Measurements from ENCODE around the gene EXOC1. TPM values are rescaled to one million over a fixed set of nuclear protein-coding genes. Genes with fewer than 3 reads are reported as not detected.
"Not testable (repeated sequence)": the region's sequence is repeated elsewhere in the genome, so short reads cannot be mapped to it uniquely, and the experiment has no call there.

EXOC1 gene
- total RNA-seq, 1 experiment from 2014 or later, result 12.0 TPM

DNA sequence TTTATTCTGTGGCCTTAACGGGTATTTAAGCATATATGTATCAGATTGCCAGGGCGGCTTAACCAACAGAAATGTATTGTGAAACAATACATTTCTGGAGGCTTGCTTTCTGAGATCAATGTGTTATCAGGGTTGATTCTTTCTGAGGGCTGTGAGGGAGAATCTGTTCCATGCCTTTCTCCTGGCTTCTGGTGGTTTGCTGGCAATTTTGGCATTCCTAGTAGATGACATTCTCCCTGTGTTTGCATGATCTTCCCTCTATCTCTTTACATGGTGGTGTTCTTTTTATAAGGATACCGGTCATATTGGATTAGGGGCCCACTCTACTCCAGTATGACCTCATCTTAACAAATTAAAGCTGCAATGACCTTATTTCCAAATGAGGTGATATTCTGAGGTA, 78.4 kb downstream of the EXOC1 start:
- BruUV-seq (replicated peaks), result no TSS peak
- intact Hi-C loops (cut with micrococcal nuclease; ENCODE audit: unreplicated experiment), result no loop called here
- Histone ChIP-seq H3K27me3 (replicated peaks; ENCODE audit: insufficient read depth, low read depth, low read length, poor library complexity) (no peaks in the 10 kb centered on the region), H3K27ac (ENCODE audit: low read depth, low read length, poor library complexity, severe bottlenecking) (no peak overlapping the region), H3K4me1 (ENCODE audit: insufficient read depth, low read length, poor library complexity, severe bottlenecking) (no peaks in the 10 kb centered on the region), H3K4me3 (ENCODE audit: low read depth, low read length, poor library complexity, severe bottlenecking) (no peak overlapping the region), H3K36me3 (ENCODE audit: insufficient read depth, low read length, poor library complexity, severe bottlenecking) (no peaks in the 10 kb centered on the region), H3K9me3 (ENCODE audit: low read depth, low read length, poor library complexity, severe bottlenecking) (no peaks in the 10 kb centered on the region)
- TF ChIP-seq EZH2 (IDR thresholded peaks at IDR 0.05; ENCODE audit: borderline replicate concordance, low read depth, low read length, poor library complexity, severe bottlenecking) (no peak), CTCF (conservative IDR thresholded peaks at IDR 0.05; ENCODE audit: low read depth, low read length) (no peak)
- ChIA-PET CTCF (no interaction called here), POLR2A (ENCODE audit: low non-redundant PET) (no interaction called here)
- DNase-seq (ENCODE audit: low spot score), result no peak

GRCh38 chr4:55932511-55932910, 79.1 kb downstream of the EXOC1 start:
- TF ChIP-seq CTCF (conservative IDR thresholded peaks at IDR 0.05; ENCODE audit: low read depth, low read length), result no peak
- no peak for TF ChIP-seq EZH2 (IDR thresholded peaks at IDR 0.05; ENCODE audit: borderline replicate concordance, low read depth, low read length, poor library complexity, severe bottlenecking)
- no peak overlapping the region for H3K4me3 ChIP-seq (ENCODE audit: low read depth, low read length, poor library complexity, severe bottlenecking)
- DNase-seq (ENCODE audit: low spot score), result no peak
- no TSS peak for BruUV-seq (replicated peaks)
- no peaks in the 10 kb centered on the region for H3K4me1 ChIP-seq (ENCODE audit: insufficient read depth, low read length, poor library complexity, severe bottlenecking)
- ChIA-PET CTCF (no interaction called here), POLR2A (ENCODE audit: low non-redundant PET) (no interaction called here)
- no peak overlapping the region for H3K27ac ChIP-seq (ENCODE audit: low read depth, low read length, poor library complexity, severe bottlenecking)
- H3K9me3 ChIP-seq (ENCODE audit: low read depth, low read length, poor library complexity, severe bottlenecking), result no peaks in the 10 kb centered on the region
- no peaks in the 10 kb centered on the region for H3K36me3 ChIP-seq (ENCODE audit: insufficient read depth, low read length, poor library complexity, severe bottlenecking)
- no peaks in the 10 kb centered on the region for H3K27me3 ChIP-seq (replicated peaks; ENCODE audit: insufficient read depth, low read depth, low read length, poor library complexity)
- intact Hi-C loops (cut with micrococcal nuclease; ENCODE audit: unreplicated experiment), result no loop called here

GRCh38 chr4:55933611-55934010, 80.2 kb downstream of the EXOC1 start:
- Histone ChIP-seq H3K4me3 (ENCODE audit: low read depth, low read length, poor library complexity, severe bottlenecking) (no peak overlapping the region), H3K4me1 (ENCODE audit: insufficient read depth, low read length, poor library complexity, severe bottlenecking) (no peaks in the 10 kb centered on the region), H3K9me3 (ENCODE audit: low read depth, low read length, poor library complexity, severe bottlenecking) (no peaks in the 10 kb centered on the region), H3K27me3 (replicated peaks; ENCODE audit: insufficient read depth, low read depth, low read length, poor library complexity) (no peaks in the 10 kb centered on the region), H3K27ac (ENCODE audit: low read depth, low read length, poor library complexity, severe bottlenecking) (no peak overlapping the region), H3K36me3 (ENCODE audit: insufficient read depth, low read length, poor library complexity, severe bottlenecking) (no peaks in the 10 kb centered on the region)
- TF ChIP-seq CTCF (conservative IDR thresholded peaks at IDR 0.05; ENCODE audit: low read depth, low read length) (no peak), EZH2 (IDR thresholded peaks at IDR 0.05; ENCODE audit: borderline replicate concordance, low read depth, low read length, poor library complexity, severe bottlenecking) (no peak)
- ChIA-PET CTCF (no interaction called here), POLR2A (ENCODE audit: low non-redundant PET) (no interaction called here)
- DNase-seq (ENCODE audit: low spot score), result no peak
- BruUV-seq (replicated peaks), result no TSS peak
- intact Hi-C loops (cut with micrococcal nuclease; ENCODE audit: unreplicated experiment), result no loop called here

DNA sequence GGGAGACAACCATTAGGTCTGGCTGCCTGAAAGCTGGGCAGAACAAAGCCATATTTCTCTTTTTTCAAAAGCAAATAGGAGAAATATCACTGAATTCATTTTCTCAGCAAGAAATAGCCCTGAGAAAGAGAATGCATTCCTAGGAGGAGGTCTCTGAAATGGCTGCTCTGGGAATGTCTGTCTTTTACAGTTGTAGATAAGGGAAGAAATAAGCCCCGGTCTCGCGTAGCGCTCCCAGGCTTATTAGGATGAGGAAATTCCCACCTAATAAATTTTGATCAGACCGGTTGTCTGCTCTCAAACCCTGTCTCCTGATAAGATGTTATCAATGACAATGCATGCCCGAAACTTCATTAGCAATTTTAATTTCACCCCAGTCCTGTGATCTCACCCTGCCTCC, 82.5 kb downstream of the EXOC1 start:
- intact Hi-C loops (cut with micrococcal nuclease; ENCODE audit: unreplicated experiment); H3K27ac ChIP-seq (ENCODE audit: low read depth, low read length, poor library complexity, severe bottlenecking); H3K9me3 ChIP-seq (ENCODE audit: low read depth, low read length, poor library complexity, severe bottlenecking); POLR2A ChIA-PET (ENCODE audit: low non-redundant PET); DNase-seq (ENCODE audit: low spot score); BruUV-seq (replicated peaks); H3K36me3 ChIP-seq (ENCODE audit: insufficient read depth, low read length, poor library complexity, severe bottlenecking); H3K4me3 ChIP-seq (ENCODE audit: low read depth, low read length, poor library complexity, severe bottlenecking); CTCF ChIA-PET; H3K4me1 ChIP-seq (ENCODE audit: insufficient read depth, low read length, poor library complexity, severe bottlenecking); H3K27me3 ChIP-seq (replicated peaks; ENCODE audit: insufficient read depth, low read depth, low read length, poor library complexity): not testable (repeated sequence)

Data from A673 (cell line).